ENCODE data around the gene CD79B.

- TF ChIP-seq YY1 (IDR thresholded peaks at IDR 0.05; ENCODE audit: insufficient read depth, insufficient read length) (no peak), SUZ12 (IDR thresholded peaks at IDR 0.05; ENCODE audit: extremely low read depth, insufficient read depth, insufficient read length) (no peak), ZNF274 (IDR thresholded peaks at IDR 0.05; ENCODE audit: low read depth, low read length) (no peak)
Measured at GRCh38 chr17:63950940-63951907, 19.1 kb upstream of the CD79B start.

Data from NT2/D1 (cell line).